B cell (primary cell): Measurements from ENCODE around the gene TGFA. TPM values are rescaled to one million over a fixed set of nuclear protein-coding genes. Genes with fewer than 3 reads are reported as not detected.

Experiments used
- ATAC-seq: fragments of 200-7000 bp; cut with Tn5 transposase; one replicate; pipeline ENCODE4 v1.10.0; 2021; ENCODE audit warnings: low read depth, mild to moderate bottlenecking, moderate number of reproducible peaks, moderate library complexity
- CTCF ChIA-PET: fragments of 350-600 bp; sonication (Branson Sonifier 250); formaldehyde crosslinking; loops from one replicate; lab custom pipeline; 2021; ENCODE audit warnings: antibody characterized with exemption, inconsistent platforms; lab: Charles Lee
- POLR2A ChIA-PET: fragments of 350-600 bp; sonication (Branson Sonifier 250); formaldehyde crosslinking; loops from one replicate; lab custom pipeline; 2021; ENCODE audit warnings: antibody characterized with exemption; lab: Charles Lee
- DNase-seq: peaks from one replicate; pipeline ENCODE4 v3.0.0; 2013
- H2AFZ ChIP-seq: 2 replicates; pipeline ENCODE4 v1.6.1; 2012; ENCODE audit warnings: mild to moderate bottlenecking, low read depth, low read length; ENCODE audit not compliant: insufficient read depth, poor library complexity, severe bottlenecking
- H3K27ac ChIP-seq, 2 donors: 1 replicate in 1 of 2; 2 replicates in 1 of 2; pipeline ENCODE4 v1.5.1; 2012 to 2013; ENCODE audit warnings: low read length in 2 of 2, mild to moderate bottlenecking in 2 of 2, moderate library complexity in 1 of 2
- H3K27me3 ChIP-seq, 4 experiments: fragments of 200-600 bp in 1 of 4; sonication (generic) in 1 of 4; replicated peaks in 1 of 4; 1 replicate in 2 of 4; 2 replicates in 2 of 4; pipeline versions ENCODE4 v1.6.1 to v1.7.0; 2013 to 2016; ENCODE audit warnings: low read length in 3 of 4, mild to moderate bottlenecking in 2 of 4, mixed read lengths in 1 of 4, moderate library complexity in 1 of 4; ENCODE audit not compliant: insufficient read depth in 4 of 4, control insufficient read depth in 3 of 4; ENCODE audit errors: control extremely low read depth in 1 of 4
- H3K36me3 ChIP-seq, 2 experiments: replicated peaks in 1 of 2; 1 replicate in 1 of 2; 2 replicates in 1 of 2; pipeline versions ENCODE4 v1.6.1 to v1.7.1; 2013; ENCODE audit warnings: low read length in 1 of 2; ENCODE audit not compliant: insufficient read depth in 2 of 2, control insufficient read depth in 1 of 2; ENCODE audit errors: control extremely low read depth in 1 of 2, extremely low read depth in 1 of 2
- H3K4me1 ChIP-seq, 2 donors: fragments of 200-600 bp in 1 of 2; sonication (generic) in 1 of 2; 1 replicate in 1 of 2; 2 replicates in 1 of 2; pipeline versions ENCODE4 v1.5.1 to v1.6.1; 2013 to 2017; ENCODE audit warnings: low read length in 2 of 2; ENCODE audit not compliant: control insufficient read depth in 2 of 2, insufficient read depth in 2 of 2
- H3K4me2 ChIP-seq: replicated peaks from 2 replicates; pipeline ENCODE3; 2012; ENCODE audit warnings: mild to moderate bottlenecking, low read depth, low read length; ENCODE audit not compliant: poor library complexity, severe bottlenecking
- H3K4me3 ChIP-seq, 5 experiments: fragments of 200-600 bp in 1 of 5; sonication (generic) in 1 of 5; 1 replicate in 3 of 5; 2 replicates in 2 of 5; pipeline versions ENCODE4 v1.5.1 to v1.7.0; 2011 to 2016; ENCODE audit warnings: low read length in 4 of 5, mild to moderate bottlenecking in 4 of 5, low read depth in 2 of 5, control low read depth in 1 of 5, moderate library complexity in 1 of 5; ENCODE audit not compliant: insufficient read depth in 1 of 5; ENCODE audit errors: control extremely low read depth in 1 of 5, extremely low read depth in 1 of 5
- H3K79me2 ChIP-seq: fragments of 200-600 bp; sonication (generic); one replicate; pipeline ENCODE4 v1.6.0; 2016; ENCODE audit warnings: low read length; ENCODE audit not compliant: control insufficient read depth, insufficient read depth
- H3K9ac ChIP-seq: fragments of 200-600 bp; sonication (generic); 2 replicates; pipeline ENCODE4 v1.6.1; 2017; ENCODE audit warnings: mild to moderate bottlenecking, low read length, moderate library complexity
- H3K9me3 ChIP-seq, 3 donors: one replicate each; pipeline versions ENCODE4 v1.6.1 to v1.7.1; 2013; ENCODE audit warnings: low read length in 2 of 3; ENCODE audit not compliant: control insufficient read depth in 2 of 3, insufficient read depth in 1 of 3; ENCODE audit errors: control extremely low read depth in 1 of 3
- H4K20me1 ChIP-seq: 2 replicates; pipeline ENCODE4 v1.6.0; 2012; ENCODE audit warnings: mild to moderate bottlenecking, low read length; ENCODE audit not compliant: insufficient read depth, control insufficient read depth, poor library complexity, severe bottlenecking
- H3K27ac Mint-ChIP-seq: one replicate; pipeline ENCODE4 v1.8.0; 2021; ENCODE audit warnings: mixed read lengths
- H3K27me3 Mint-ChIP-seq: one replicate; pipeline ENCODE4 v1.8.0; 2021; ENCODE audit warnings: mixed read lengths
- H3K4me1 Mint-ChIP-seq: one replicate; pipeline ENCODE4 v1.8.0; 2021; ENCODE audit warnings: mixed read lengths
- H3K4me3 Mint-ChIP-seq: one replicate; pipeline ENCODE4 v1.8.0; 2021; ENCODE audit warnings: mixed read lengths
- H3K9me3 Mint-ChIP-seq: one replicate; pipeline ENCODE4 v1.8.0; 2022; ENCODE audit warnings: mixed read lengths; ENCODE audit not compliant: insufficient read depth
- EZH2 ChIP-seq: IDR thresholded peaks from 2 replicates; pipeline ENCODE4 v1.6.1; 2012; ENCODE audit warnings: borderline replicate concordance, low read depth, mild to moderate bottlenecking, moderate library complexity, low read length; ENCODE audit not compliant: insufficient read depth, poor library complexity, severe bottlenecking
- WGBS: methylation state at CpG from one replicate; pipeline ENCODE4 v1.1.5; 2013; ENCODE audit warnings: missing lambda C conversion rate; ENCODE audit not compliant: insufficient coverage; 5-methylcytosine and 5-hydroxymethylcytosine counted together
- intact Hi-C: fragments of 100-400 bp; cut with micrococcal nuclease; formaldehyde crosslinking; loops from one replicate; pipeline ENCODE4 v1.10.0; 2022
- polyA plus RNA-seq: library from polyadenylated mRNA; depleted of rRNA; stranded (reverse); fragments of >200 nt; gene quantifications from 2 replicates; pipeline ENCODE4 v1.2.3, GENCODE V29; 2012
- total RNA-seq, 2 donors: library from RNA; stranded (reverse); fragments of 120-200 nt in 1 of 2; gene quantifications; 1 replicate in 1 of 2; 2 replicates in 1 of 2; pipeline versions ENCODE4 v1.2.3 to v1.2.4, GENCODE V29; 2013 to 2022
- TF ChIP-seq, protein P1 (sequence below): fragments of 200-600 bp; IDR thresholded peaks from one replicate; pipeline ENCODE4 v1.8.0; 2022; ENCODE audit warnings: antibody characterized with exemption, mild to moderate bottlenecking

TGFA gene
- total and polyA plus RNA-seq, 2 donors (not counting 1 experiment from before 2014, with no cell fraction given), result 0.04 TPM; not detected in 1

DNA sequence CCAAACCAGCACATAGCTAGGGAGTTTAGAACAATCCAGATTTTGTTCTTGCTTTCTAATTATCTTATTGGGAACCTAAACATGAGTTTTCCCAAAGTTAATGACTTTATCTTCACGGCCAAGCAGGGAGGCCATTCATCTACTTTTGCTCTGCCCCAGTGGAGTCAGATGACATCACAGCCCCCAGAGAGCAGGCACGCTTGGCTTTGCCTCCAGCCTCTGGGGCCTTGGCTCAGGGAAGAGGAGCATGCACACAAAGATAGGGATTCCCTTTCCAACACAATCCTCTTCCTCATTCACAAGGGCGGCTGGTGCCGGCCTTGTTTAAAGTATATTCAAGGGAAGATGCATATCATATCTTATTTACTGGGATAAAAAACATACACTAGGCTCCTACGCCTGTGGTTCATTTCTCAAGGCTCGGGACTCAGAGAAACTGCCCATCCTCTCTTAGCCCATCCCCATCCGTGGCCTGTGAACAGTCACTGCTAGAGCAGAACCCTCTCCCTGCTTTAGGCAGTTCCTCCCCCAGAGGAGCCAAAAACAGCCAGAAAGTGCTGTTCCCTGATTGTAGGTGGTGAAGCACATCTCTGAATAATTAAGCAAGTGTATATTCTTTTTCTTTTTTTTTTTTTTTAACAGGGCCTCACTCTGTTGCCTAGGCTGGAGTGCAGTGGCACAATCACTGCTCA lies 21.2 kb downstream of the TGFA start:
- POLR2A ChIA-PET, result no interaction called here
- Histone ChIP-seq H4K20me1 (no peaks in the 10 kb centered on the region), H3K79me2 (no peaks in the 10 kb centered on the region), H3K4me1 (no peaks in the 10 kb centered on the region), H3K36me3 (no peaks in the 10 kb centered on the region), H3K4me2 (no peak overlapping the region), H2AFZ (no peak overlapping the region), H3K9me3 (peaks cover 0 to 6% (median 0%) of the 10 kb centered on the region in 3 donors), H3K9ac (no peak overlapping the region), H3K27ac (no peak overlapping the region), H3K4me3 (no peak overlapping the region), H3K27me3 (peaks cover 0 to 2% (median under 1%) of the 10 kb centered on the region in 4 experiments)
- intact Hi-C loops, result no loop called here
- CTCF ChIA-PET, result no interaction called here
- Mint-ChIP-seq H3K27me3 (peaks cover 11% of the 10 kb centered on the region), H3K27ac (no peak overlapping the region), H3K9me3 (peaks cover 4% of the 10 kb centered on the region), H3K4me1 (peaks cover 10% of the 10 kb centered on the region), H3K4me3 (no peak overlapping the region)
- TF ChIP-seq, protein P1, sequence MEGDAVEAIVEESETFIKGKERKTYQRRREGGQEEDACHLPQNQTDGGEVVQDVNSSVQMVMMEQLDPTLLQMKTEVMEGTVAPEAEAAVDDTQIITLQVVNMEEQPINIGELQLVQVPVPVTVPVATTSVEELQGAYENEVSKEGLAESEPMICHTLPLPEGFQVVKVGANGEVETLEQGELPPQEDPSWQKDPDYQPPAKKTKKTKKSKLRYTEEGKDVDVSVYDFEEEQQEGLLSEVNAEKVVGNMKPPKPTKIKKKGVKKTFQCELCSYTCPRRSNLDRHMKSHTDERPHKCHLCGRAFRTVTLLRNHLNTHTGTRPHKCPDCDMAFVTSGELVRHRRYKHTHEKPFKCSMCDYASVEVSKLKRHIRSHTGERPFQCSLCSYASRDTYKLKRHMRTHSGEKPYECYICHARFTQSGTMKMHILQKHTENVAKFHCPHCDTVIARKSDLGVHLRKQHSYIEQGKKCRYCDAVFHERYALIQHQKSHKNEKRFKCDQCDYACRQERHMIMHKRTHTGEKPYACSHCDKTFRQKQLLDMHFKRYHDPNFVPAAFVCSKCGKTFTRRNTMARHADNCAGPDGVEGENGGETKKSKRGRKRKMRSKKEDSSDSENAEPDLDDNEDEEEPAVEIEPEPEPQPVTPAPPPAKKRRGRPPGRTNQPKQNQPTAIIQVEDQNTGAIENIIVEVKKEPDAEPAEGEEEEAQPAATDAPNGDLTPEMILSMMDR, result no peak
- no peak for TF ChIP-seq EZH2
- ATAC-seq, result no peak
- DNase-seq, result no peak
- WGBS, result 100% methylated on average over 1 of the region's 7 CpGs

DNA sequence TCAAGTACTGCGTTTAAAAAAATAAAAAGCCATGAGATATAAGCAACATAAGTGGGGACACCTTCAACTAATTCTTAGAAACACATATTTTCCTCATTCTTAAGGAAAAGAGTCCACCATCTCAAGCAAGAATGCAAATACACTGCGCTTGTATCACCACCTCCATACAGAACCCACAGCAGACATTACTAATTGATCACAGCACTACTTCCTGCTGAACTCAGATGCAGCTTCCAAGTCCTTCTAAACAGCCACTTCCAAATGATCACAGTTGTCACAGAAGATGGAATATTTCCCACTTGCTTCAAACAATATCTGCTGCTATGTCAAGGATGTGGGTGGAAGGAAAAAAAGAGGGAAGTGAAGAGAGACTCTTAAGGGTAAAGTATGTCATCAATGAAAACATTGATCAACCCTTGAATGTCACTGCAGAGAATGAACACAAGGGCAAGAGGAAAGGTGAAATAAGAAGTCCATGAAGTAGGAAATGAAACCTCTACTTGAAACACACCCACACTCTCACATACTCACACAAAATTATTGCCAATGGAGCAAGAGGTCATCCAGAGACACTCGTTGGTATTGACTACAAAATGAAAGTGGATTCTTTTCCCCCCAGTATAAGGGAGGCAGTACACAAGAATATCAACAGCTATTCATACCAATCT lies 22.1 kb downstream of the TGFA start:
- H3K36me3 ChIP-seq, result no peaks in the 10 kb centered on the region
- no peak for ATAC-seq
- H3K4me3 ChIP-seq, result no peak overlapping the region
- DNase-seq, result no peak
- H3K4me1 ChIP-seq, result no peaks in the 10 kb centered on the region
- ChIA-PET POLR2A (no interaction called here), CTCF (no interaction called here)
- 100% methylated on average over 2 of the region's 3 CpGs for WGBS
- no peak overlapping the region for H2AFZ ChIP-seq
- H3K4me2 ChIP-seq, result no peak overlapping the region
- no peaks in the 10 kb centered on the region for H3K79me2 ChIP-seq
- intact Hi-C loops, result no loop called here
- TF ChIP-seq EZH2, result no peak
- TF ChIP-seq, protein P1, result no peak
- H3K9me3 ChIP-seq, result peaks cover 0 to 6% (median 0%) of the 10 kb centered on the region in 3 donors
- no peak overlapping the region for H3K27ac ChIP-seq
- Mint-ChIP-seq H3K4me1 (peaks cover 10% of the 10 kb centered on the region), H3K9me3 (peaks cover 4% of the 10 kb centered on the region), H3K4me3 (no peak overlapping the region), H3K27me3 (peaks cover 11% of the 10 kb centered on the region), H3K27ac (no peak overlapping the region)
- no peaks in the 10 kb centered on the region for H4K20me1 ChIP-seq
- no peak overlapping the region for H3K9ac ChIP-seq
- H3K27me3 ChIP-seq, result no peaks in the 10 kb centered on the region
